Transverse colon (tissue), 4 donors: ENCODE measurements around the gene KLB. TPM values are rescaled to one million over a fixed set of nuclear protein-coding genes. Genes with fewer than 3 reads are reported as not detected.
"Not testable (repeated sequence)": the region's sequence is repeated elsewhere in the genome, so short reads cannot be mapped to it uniquely, and the experiment has no call there.

ENCODE experiments used
- DNase-seq: peaks from one replicate; pipeline ENCODE4 v3.0.0-alpha.2; 2019
- H3K27ac ChIP-seq, 4 donors: fragments of 200-600 bp; sonication (generic); 2 replicates each; pipeline ENCODE4 v1.5.1; 2016 to 2018; ENCODE audit warnings: inconsistent platforms in 4 of 4
- H3K27me3 ChIP-seq: fragments of 200-600 bp; sonication (generic); 2 replicates; pipeline ENCODE4 v1.5.1; 2017; ENCODE audit warnings: inconsistent platforms
- H3K36me3 ChIP-seq, 4 donors: fragments of 200-600 bp; sonication (generic); 2 replicates each; pipeline ENCODE4 v1.5.1; 2017 to 2019; ENCODE audit warnings: inconsistent platforms in 4 of 4
- H3K4me1 ChIP-seq, 4 donors: fragments of 200-600 bp; sonication (generic); 2 replicates each; pipeline ENCODE4 v1.5.1; 2017 to 2020; ENCODE audit warnings: inconsistent platforms in 4 of 4
- H3K4me3 ChIP-seq, 4 donors: fragments of 200-600 bp; sonication (generic); 1 replicate in 1 of 4; 2 replicates in 3 of 4; pipeline versions ENCODE4 v1.5.1 to v1.6.1; 2017 to 2019; ENCODE audit warnings: inconsistent platforms in 4 of 4
- H3K9me3 ChIP-seq, 2 donors: fragments of 200-600 bp; sonication (generic); 2 replicates each; pipeline ENCODE4 v1.5.1; 2017 to 2019; ENCODE audit warnings: inconsistent platforms in 2 of 2
- CTCF ChIP-seq, 5 experiments: fragments of 200-600 bp in 3 of 5; fragments of 450-650 bp in 2 of 5; sonication (generic) in 3 of 5; IDR thresholded peaks; 1 replicate in 2 of 5; 2 replicates in 3 of 5; pipeline ENCODE4 v1.5.1; 2016 to 2017; ENCODE audit warnings: antibody characterized with exemption in 5 of 5, inconsistent platforms in 3 of 5, mild to moderate bottlenecking in 2 of 5, moderate library complexity in 1 of 5
- EP300 ChIP-seq: sonication (generic); formaldehyde crosslinking; IDR thresholded peaks from one replicate; pipeline ENCODE4 v1.6.1; 2017; ENCODE audit warnings: antibody characterized with exemption, low read depth
- POLR2A ChIP-seq: fragments of 450-650 bp; IDR thresholded peaks from one replicate; pipeline ENCODE4 v1.6.1; 2016; ENCODE audit warnings: antibody characterized with exemption, mild to moderate bottlenecking, moderate library complexity
- POLR2AphosphoS5 ChIP-seq, 3 donors: sonication (generic); formaldehyde crosslinking; IDR thresholded peaks; one replicate each; pipeline ENCODE4 v1.6.1; 2016; ENCODE audit warnings: antibody characterized with exemption in 3 of 3
- WGBS, 2 donors: methylation state at CpG; one replicate each; pipeline ENCODE4 v1.1.5; 2018; ENCODE audit warnings: low coverage in 1 of 2; 5-methylcytosine and 5-hydroxymethylcytosine counted together
- in situ Hi-C, 4 donors: fragments of 200-750 bp; cut with MboI; loops; one replicate each; pipeline versions ENCODE4 v1.15.0 to v1.15.1; 2017; ENCODE audit warnings: low sequenced_read_pairs in 3 of 4, low pct_ligation_motif_present in 1 of 4, low pct_unique_long_range_greater_than_20kb in 1 of 4
- intact Hi-C: fragments of 100-400 bp; cut with DNase I; formaldehyde crosslinking; loops from one replicate; pipeline ENCODE4 v1.15.1; 2023; ENCODE audit warnings: low total_unique reads
- total RNA-seq, 4 donors: library from RNA; depleted of rRNA; stranded (reverse); fragments of >200 nt; gene quantifications; one replicate each; pipeline ENCODE4 v1.1.0, GENCODE V29; 2016

Gene KLB
- total RNA-seq, 4 donors from 2014 or later, result 0.37 to 2.5 (median 0.79) TPM; not detected in 1

- Histone ChIP-seq H3K9me3 (no peaks in the 10 kb centered on the region), H3K4me1 (peaks cover 0 to 24% (median 20%) of the 10 kb centered on the region in 4 donors), H3K27me3 (no peaks in the 10 kb centered on the region), H3K4me3 (no peak overlapping the region), H3K36me3 (no peaks in the 10 kb centered on the region), H3K27ac (no peak overlapping the region)
- intact Hi-C loops, result no loop called here
- TF ChIP-seq POLR2AphosphoS5 (IDR thresholded peaks at IDR 0.05) (no peak), EP300 (no peak), CTCF (IDR thresholded peaks at IDR 0.05) (no peak), POLR2A (no peak)
- in situ Hi-C loops, result no loop called here
- DNase-seq, result no peak
- WGBS, 2 donors, result 85 to 86% methylated on average over 4 to 6 of the region's 6 CpGs
These were observed 39.6 kb upstream of the KLB start for GRCh38 chr4:39367166-39367565.

GRCh38 chr4:39369301-39369700 is 37.4 kb upstream of the KLB start:
- H3K9me3 ChIP-seq, result no peaks in the 10 kb centered on the region
- no peak overlapping the region for H3K4me3 ChIP-seq
- 60 to 75% methylated on average over 2 to 4 of the region's 4 CpGs for WGBS, 2 donors
- no peak for DNase-seq
- H3K27me3 ChIP-seq, result no peaks in the 10 kb centered on the region
- H3K27ac ChIP-seq, result no peak overlapping the region
- intact Hi-C loops (no loop called here), in situ Hi-C loops (no loop called here)
- H3K4me1 ChIP-seq, result peaks cover 0 to 19% (median 15%) of the 10 kb centered on the region in 4 donors
- no peaks in the 10 kb centered on the region for H3K36me3 ChIP-seq
- TF ChIP-seq EP300, result no peak
- no peak for TF ChIP-seq POLR2AphosphoS5 (IDR thresholded peaks at IDR 0.05)
- TF ChIP-seq CTCF (IDR thresholded peaks at IDR 0.05), result no peak
- TF ChIP-seq POLR2A, result no peak

- DNase-seq, H3K4me3 ChIP-seq, H3K9me3 ChIP-seq, H3K27me3 ChIP-seq, H3K36me3 ChIP-seq, H3K4me1 ChIP-seq, H3K27ac ChIP-seq, intact Hi-C loops, in situ Hi-C loops: not testable (repeated sequence)
- 90% methylated on average over 6 of the region's 6 CpGs; no CpG with 5 or more reads in 1 of the 2 donors for WGBS, 2 donors
These were observed 35.5 kb upstream of the KLB start for GRCh38 chr4:39371209-39371608.

- in situ Hi-C loops (no loop called here), intact Hi-C loops (no loop called here)
- Histone ChIP-seq H3K4me1 (no peaks in the 10 kb centered on the region), H3K27ac (no peak overlapping the region), H3K36me3 (no peaks in the 10 kb centered on the region), H3K4me3 (no peak overlapping the region), H3K9me3 (no peaks in the 10 kb centered on the region), H3K27me3 (peaks cover 19% of the 10 kb centered on the region)
- no peak for DNase-seq
- 50 to 58% methylated on average over 4 of the region's 4 CpGs for WGBS, 2 donors
- TF ChIP-seq POLR2A (no peak), POLR2AphosphoS5 (IDR thresholded peaks at IDR 0.05) (no peak), CTCF (IDR thresholded peaks at IDR 0.05) (no peak), EP300 (no peak)
These were observed 31.3 kb upstream of the KLB start for GRCh38 chr4:39375478-39375877.

GRCh38 chr4:39383690-39384089 is 23.0 kb upstream of the KLB start:
- DNase-seq, result no peak
- no peak for TF ChIP-seq EP300
- TF ChIP-seq POLR2AphosphoS5 (IDR thresholded peaks at IDR 0.05), result no peak
- no peak for TF ChIP-seq POLR2A
- TF ChIP-seq CTCF (IDR thresholded peaks at IDR 0.05), result no peak
- peaks cover 2% of the 10 kb centered on the region for H3K27me3 ChIP-seq
- WGBS, 2 donors, result 100% methylated on average over 1 of the region's 1 CpG; no CpG with 5 or more reads in 1 of the 2 donors
- H3K36me3 ChIP-seq, result no peaks in the 10 kb centered on the region
- no peaks in the 10 kb centered on the region for H3K4me1 ChIP-seq
- H3K27ac ChIP-seq, result no peak overlapping the region
- in situ Hi-C loops, result no loop called here
- no peak overlapping the region for H3K4me3 ChIP-seq
- no peaks in the 10 kb centered on the region for H3K9me3 ChIP-seq
- intact Hi-C loops, result no loop called here
